HepG2 (cell line): ENCODE results near the gene TPX2. TPM values are rescaled to one million over a fixed set of nuclear protein-coding genes. Genes with fewer than 3 reads are reported as not detected.

Experiments used
- AHDC1 ChIP-seq: sonication (generic); formaldehyde crosslinking; IDR thresholded peaks from 2 replicates; pipeline ENCODE4 v1.5.1; 2020; ENCODE audit warnings: mild to moderate bottlenecking, missing genetic modification reagents, borderline replicate concordance
- ASH2L ChIP-seq: fragments of 300-600, 200-600 bp; sonication (generic); IDR thresholded peaks from 2 replicates; pipeline ENCODE4 v1.7.0; 2017; ENCODE audit warnings: low read depth, mild to moderate bottlenecking, moderate library complexity, mixed read lengths, low read length; ENCODE audit not compliant: insufficient read length
- CCAR2 ChIP-seq: fragments of 200-400 bp; formaldehyde crosslinking; optimal IDR thresholded peaks from 2 replicates; pipeline ENCODE3; 2018; ENCODE audit warnings: low read depth, mild to moderate bottlenecking, low read length, moderate library complexity
- CHCHD3 ChIP-seq: sonication (generic); formaldehyde crosslinking; IDR thresholded peaks from 2 replicates; pipeline ENCODE4 v1.8.0; 2022; ENCODE audit warnings: mild to moderate bottlenecking, missing genetic modification reagents, moderate library complexity
- FOXK1 ChIP-seq: sonication (generic); formaldehyde crosslinking; IDR thresholded peaks from 2 replicates; pipeline ENCODE4 v1.4.0; 2020; ENCODE audit warnings: low read depth, missing genetic modification reagents, borderline replicate concordance
- GTF3A ChIP-seq: sonication (generic); formaldehyde crosslinking; conservative IDR thresholded peaks from 2 replicates; pipeline ENCODE4 v1.4.0; 2020; ENCODE audit warnings: mild to moderate bottlenecking, missing genetic modification reagents
- HES4 ChIP-seq: sonication (generic); formaldehyde crosslinking; IDR thresholded peaks from 2 replicates; pipeline ENCODE4 v1.9.0; 2021; ENCODE audit warnings: mild to moderate bottlenecking, missing genetic modification reagents, borderline replicate concordance
- MXD3 ChIP-seq: IDR thresholded peaks from 2 replicates; pipeline ENCODE4 v1.6.1; 2016; ENCODE audit warnings: mild to moderate bottlenecking, missing biosample characterization, missing genetic modification reagents
- NCOR1 ChIP-seq: fragments of 200-600 bp; sonication (generic); IDR thresholded peaks from 2 replicates; pipeline ENCODE4 v1.7.0; 2017; ENCODE audit warnings: antibody characterized with exemption, low read length, borderline replicate concordance
- NFKB2 ChIP-seq: sonication (generic); formaldehyde crosslinking; IDR thresholded peaks from 2 replicates; pipeline ENCODE4 v1.4.0; 2020; ENCODE audit warnings: missing genetic modification reagents, borderline replicate concordance
- PPARG ChIP-seq: conservative IDR thresholded peaks from 2 replicates; pipeline ENCODE4 v1.6.1; 2016; ENCODE audit warnings: missing biosample characterization, missing genetic modification reagents
- PTBP1 ChIP-seq: fragments of 200-400 bp; formaldehyde crosslinking; IDR thresholded peaks from 2 replicates; pipeline ENCODE4 v1.6.1; 2018; ENCODE audit warnings: low read length, low read depth; ENCODE audit not compliant: poor library complexity, severe bottlenecking
- STAT6 ChIP-seq: sonication (generic); formaldehyde crosslinking; IDR thresholded peaks from 2 replicates; pipeline ENCODE4 v1.4.0; 2020; ENCODE audit warnings: missing genetic modification reagents, mild to moderate bottlenecking, borderline replicate concordance
- TBX2 ChIP-seq: sonication (generic); formaldehyde crosslinking; IDR thresholded peaks from 2 replicates; pipeline ENCODE4 v1.5.0; 2020; ENCODE audit warnings: missing genetic modification reagents, mild to moderate bottlenecking, borderline replicate concordance
- TMF1 ChIP-seq: sonication (generic); formaldehyde crosslinking; IDR thresholded peaks from 2 replicates; pipeline ENCODE4 v1.8.1; 2022; ENCODE audit warnings: low read depth, missing genetic modification reagents
- XRCC5 ChIP-seq: fragments of 200-400 bp; formaldehyde crosslinking; optimal IDR thresholded peaks from 2 replicates; pipeline ENCODE3; 2017; ENCODE audit warnings: mild to moderate bottlenecking, low read length
- ZMYM2 ChIP-seq: sonication (generic); formaldehyde crosslinking; IDR thresholded peaks from 2 replicates; pipeline ENCODE4 v1.8.0; 2022; ENCODE audit warnings: mild to moderate bottlenecking, missing genetic modification reagents
- ZNF563 ChIP-seq: sonication (generic); formaldehyde crosslinking; IDR thresholded peaks from 2 replicates; pipeline ENCODE4 v1.8.0; 2022; ENCODE audit warnings: mild to moderate bottlenecking, moderate library complexity, missing genetic modification reagents
- ZNF572 ChIP-seq: sonication (generic); formaldehyde crosslinking; IDR thresholded peaks from 2 replicates; pipeline ENCODE4 v1.5.1; 2020; ENCODE audit warnings: mild to moderate bottlenecking, missing genetic modification reagents
- ZNF670 ChIP-seq: sonication (generic); formaldehyde crosslinking; IDR thresholded peaks from 2 replicates; pipeline ENCODE4 v1.8.0; 2022; ENCODE audit warnings: mild to moderate bottlenecking, missing genetic modification reagents, borderline replicate concordance
- ZSCAN20 ChIP-seq: sonication (generic); formaldehyde crosslinking; IDR thresholded peaks from 2 replicates; pipeline ENCODE4 v1.4.0; 2020; ENCODE audit warnings: missing genetic modification reagents, mild to moderate bottlenecking, borderline replicate concordance
- polyA plus RNA-seq, 8 experiments: library from polyadenylated mRNA; depleted of rRNA in 3 of 8; stranded (reverse) in 7 of 8; unstranded in 1 of 8; fragments of >200 nt; fragmentation: Illumina TruSeq in 4 of 8; extraction: Trizol in 4 of 8; gene quantifications; 2 replicates each; pipeline versions ENCODE4 v1.2.1 to v1.2.3, GENCODE V29; 2011 to 2016; ENCODE audit warnings: low read depth in 4 of 8, missing spikeins in 1 of 8, mixed read lengths in 1 of 8; ENCODE audit not compliant: insufficient read depth in 1 of 8
- total RNA-seq, 5 experiments: library from RNA; depleted of rRNA; stranded (reverse); fragments of >200 nt; fragmentation: Illumina TruSeq; extraction: Trizol; gene quantifications; 2 replicates each; pipeline ENCODE4 v1.2.3, GENCODE V29; 2016; ENCODE audit warnings: low read depth in 1 of 5

TPX2 gene
- total and polyA plus RNA-seq, 2 of the 13 experiments (the other 11 are each of a cell fraction or from before 2014, with no cell fraction given) = 34.3 to 124 TPM

- TF ChIP-seq CHCHD3 (CRISPR knock-in tag) (no peak), TMF1 (CRISPR knock-in tag) (no peak), ZMYM2 (CRISPR knock-in tag) (no peak), CCAR2 (no peak), NCOR1 (no peak), MXD3 (CRISPR knock-in tag) (no peak), HES4 (no peak), ZNF572 (CRISPR knock-in tag) (0 out of 2 replicates have a peak, but pooled peaks have one; percentile 73), PPARG (CRISPR knock-in tag) (no peak), AHDC1 (CRISPR knock-in tag) (no peak), GTF3A (CRISPR knock-in tag) (no peak), ZSCAN20 (CRISPR knock-in tag) (no peak), NFKB2 (no peak), ZNF670 (no peak), STAT6 (CRISPR knock-in tag) (no peak), TBX2 (peak; percentile 26; the same call in 1 of the 2 replicates), ASH2L (no peak), PTBP1 (no peak), FOXK1 (CRISPR knock-in tag) (no peak), ZNF563 (CRISPR knock-in tag) (no peak), XRCC5 (peak; percentile 82)
Observed at GRCh38 chr20:31833130-31833930, 94.2 kb downstream of the TPX2 start (continued).
